Adrenal gland (tissue), 5 donors: ENCODE measurements around the gene PANX2.

ENCODE experiments used
- POLR2A ChIP-seq, 2 donors: fragments of 450-650 bp; IDR thresholded peaks; one replicate each; pipeline ENCODE4 v1.6.1; 2017; ENCODE audit warnings: antibody characterized with exemption in 2 of 2, mild to moderate bottlenecking in 2 of 2, moderate library complexity in 1 of 2
- TF ChIP-seq, protein P1 (sequence below), 6 experiments: fragments of 450-650 bp in 4 of 6; fragments of 200-600 bp in 2 of 6; sonication (generic) in 1 of 6; IDR thresholded peaks; 1 replicate in 5 of 6; 2 replicates in 1 of 6; pipeline versions ENCODE4 v1.5.1 to v1.8.0; 2016 to 2021; ENCODE audit warnings: antibody characterized with exemption in 6 of 6, mild to moderate bottlenecking in 2 of 6, moderate library complexity in 1 of 6
- donor health status: DM: no; HTN: no; CAD: no.

- TF ChIP-seq, protein P1, sequence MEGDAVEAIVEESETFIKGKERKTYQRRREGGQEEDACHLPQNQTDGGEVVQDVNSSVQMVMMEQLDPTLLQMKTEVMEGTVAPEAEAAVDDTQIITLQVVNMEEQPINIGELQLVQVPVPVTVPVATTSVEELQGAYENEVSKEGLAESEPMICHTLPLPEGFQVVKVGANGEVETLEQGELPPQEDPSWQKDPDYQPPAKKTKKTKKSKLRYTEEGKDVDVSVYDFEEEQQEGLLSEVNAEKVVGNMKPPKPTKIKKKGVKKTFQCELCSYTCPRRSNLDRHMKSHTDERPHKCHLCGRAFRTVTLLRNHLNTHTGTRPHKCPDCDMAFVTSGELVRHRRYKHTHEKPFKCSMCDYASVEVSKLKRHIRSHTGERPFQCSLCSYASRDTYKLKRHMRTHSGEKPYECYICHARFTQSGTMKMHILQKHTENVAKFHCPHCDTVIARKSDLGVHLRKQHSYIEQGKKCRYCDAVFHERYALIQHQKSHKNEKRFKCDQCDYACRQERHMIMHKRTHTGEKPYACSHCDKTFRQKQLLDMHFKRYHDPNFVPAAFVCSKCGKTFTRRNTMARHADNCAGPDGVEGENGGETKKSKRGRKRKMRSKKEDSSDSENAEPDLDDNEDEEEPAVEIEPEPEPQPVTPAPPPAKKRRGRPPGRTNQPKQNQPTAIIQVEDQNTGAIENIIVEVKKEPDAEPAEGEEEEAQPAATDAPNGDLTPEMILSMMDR (IDR thresholded peaks at IDR 0.05): no peak
- TF ChIP-seq POLR2A (IDR thresholded peaks at IDR 0.05): no peak
These were observed 13.7 kb downstream of the PANX2 start for GRCh38 chr22:50184004-50184901.
